GM21381 (cell line): Measurements from ENCODE around the gene VILL.

Source experiments
- ATAC-seq: cut with Tn5 transposase; IDR thresholded peaks from one replicate; pipeline ENCODE4 v1.9.1; 2021; ENCODE audit warnings: mild to moderate bottlenecking, moderate library complexity; ENCODE audit not compliant: unreplicated experiment

Gene VILL

GRCh38 chr3:37990527-37990926 lies at the start of gene VILL:
Gene VILL, plus strand, starts transcription at chr3:37990786. Its CDS starts 2,887 bp downstream, at chr3:37993673.
- ATAC-seq, result no peak

GRCh38 chr3:37941608-37942508 lies 48.7 kb upstream of the VILL start:
- no peak for ATAC-seq

- no peak for ATAC-seq
Observed at GRCh38 chr3:37942646-37943045, 47.9 kb upstream of the VILL start.

GRCh38 chr3:37943126-37943525 lies 47.5 kb upstream of the VILL start:
- no peak for ATAC-seq

- no peak for ATAC-seq
Observed at GRCh38 chr3:37943631-37944314, 46.8 kb upstream of the VILL start.

GRCh38 chr3:37944391-37944842 lies 46.2 kb upstream of the VILL start:
- ATAC-seq, result no peak

- ATAC-seq, result no peak
Observed at GRCh38 chr3:37945156-37945806, 45.3 kb upstream of the VILL start.

GRCh38 chr3:37945807-37946530 lies 44.6 kb upstream of the VILL start:
- no peak for ATAC-seq

- no peak for ATAC-seq
Observed at GRCh38 chr3:37946531-37946889, 44.1 kb upstream of the VILL start.

- no peak for ATAC-seq
Observed at GRCh38 chr3:37949866-37950265, 40.7 kb upstream of the VILL start.

GRCh38 chr3:37952564-37952963 lies 38.0 kb upstream of the VILL start:
- ATAC-seq, result no peak

GRCh38 chr3:37953226-37953625 lies 37.4 kb upstream of the VILL start:
- ATAC-seq, result no peak

- no peak for ATAC-seq
Observed at GRCh38 chr3:37953707-37954394, 36.7 kb upstream of the VILL start.

- no peak for ATAC-seq
Observed at GRCh38 chr3:37954881-37955280, 35.7 kb upstream of the VILL start.

GRCh38 chr3:37955918-37956707 lies 34.5 kb upstream of the VILL start:
- ATAC-seq, result no peak

- no peak for ATAC-seq
Observed at GRCh38 chr3:37956723-37957538, 33.7 kb upstream of the VILL start.

- no peak for ATAC-seq
Observed at GRCh38 chr3:37957539-37957936, 33.0 kb upstream of the VILL start.

GRCh38 chr3:37961622-37962431 lies 28.8 kb upstream of the VILL start:
- no peak for ATAC-seq
